HG03520 (cell line): Measurements from ENCODE around the gene GRK3.
"Not testable (repeated sequence)": the region's sequence is repeated elsewhere in the genome, so short reads cannot be mapped to it uniquely, and the experiment has no call there.

Experiments
- ATAC-seq: cut with Tn5 transposase; IDR thresholded peaks from one replicate; pipeline ENCODE4 v1.9.1; 2021; ENCODE audit warnings: mild to moderate bottlenecking, moderate library complexity; ENCODE audit not compliant: unreplicated experiment

Gene GRK3

GRCh38 chr22:25694196-25694907 is 129.9 kb downstream of the GRK3 start:
- no peak for ATAC-seq

GRCh38 chr22:25695146-25695545 is 130.7 kb downstream of the GRK3 start:
- ATAC-seq, result no peak

GRCh38 chr22:25696763-25697162 is 132.3 kb downstream of the GRK3 start:
- no peak for ATAC-seq

- no peak for ATAC-seq
These were observed 132.7 kb downstream of the GRK3 start for GRCh38 chr22:25697181-25697664.

- ATAC-seq, result no peak
These were observed 133.5 kb downstream of the GRK3 start for GRCh38 chr22:25697978-25698377.

GRCh38 chr22:25698461-25698860 is 134.0 kb downstream of the GRK3 start:
- no peak for ATAC-seq

- ATAC-seq, result no peak
These were observed 134.5 kb downstream of the GRK3 start for GRCh38 chr22:25698978-25699377.

- no peak for ATAC-seq
These were observed 136.7 kb downstream of the GRK3 start for GRCh38 chr22:25701056-25701780.

- no peak for ATAC-seq
These were observed 137.6 kb downstream of the GRK3 start for GRCh38 chr22:25702040-25702439.

- ATAC-seq, result no peak
These were observed 138.2 kb downstream of the GRK3 start for GRCh38 chr22:25702571-25703167.

- ATAC-seq, result no peak
These were observed 140.2 kb downstream of the GRK3 start for GRCh38 chr22:25704701-25705100.

- no peak for ATAC-seq
These were observed 141.7 kb downstream of the GRK3 start for GRCh38 chr22:25706197-25706596.

GRCh38 chr22:25708430-25708829 is 144.0 kb downstream of the GRK3 start:
- ATAC-seq, result not testable (repeated sequence)

GRCh38 chr22:25709758-25710157 is 145.3 kb downstream of the GRK3 start:
- ATAC-seq, result no peak

- no peak for ATAC-seq
These were observed 146.0 kb downstream of the GRK3 start for GRCh38 chr22:25710501-25710900.

GRCh38 chr22:25711491-25711890 is 147.0 kb downstream of the GRK3 start:
- no peak for ATAC-seq

- no peak for ATAC-seq
These were observed 148.4 kb downstream of the GRK3 start for GRCh38 chr22:25712661-25713400.

- ATAC-seq, result no peak
These were observed 149.6 kb downstream of the GRK3 start for GRCh38 chr22:25714070-25714469.

- no peak for ATAC-seq
These were observed 150.3 kb downstream of the GRK3 start for GRCh38 chr22:25714739-25715138.

- no peak for ATAC-seq
These were observed 152.2 kb downstream of the GRK3 start for GRCh38 chr22:25716637-25717036.

GRCh38 chr22:25718135-25718840 is 153.8 kb downstream of the GRK3 start:
- no peak for ATAC-seq
